ENCODE data around the gene PPIL1.
"Not testable (repeated sequence)": the region's sequence is repeated elsewhere in the genome, so short reads cannot be mapped to it uniquely, and the experiment has no call there.

Gene PPIL1

DNA sequence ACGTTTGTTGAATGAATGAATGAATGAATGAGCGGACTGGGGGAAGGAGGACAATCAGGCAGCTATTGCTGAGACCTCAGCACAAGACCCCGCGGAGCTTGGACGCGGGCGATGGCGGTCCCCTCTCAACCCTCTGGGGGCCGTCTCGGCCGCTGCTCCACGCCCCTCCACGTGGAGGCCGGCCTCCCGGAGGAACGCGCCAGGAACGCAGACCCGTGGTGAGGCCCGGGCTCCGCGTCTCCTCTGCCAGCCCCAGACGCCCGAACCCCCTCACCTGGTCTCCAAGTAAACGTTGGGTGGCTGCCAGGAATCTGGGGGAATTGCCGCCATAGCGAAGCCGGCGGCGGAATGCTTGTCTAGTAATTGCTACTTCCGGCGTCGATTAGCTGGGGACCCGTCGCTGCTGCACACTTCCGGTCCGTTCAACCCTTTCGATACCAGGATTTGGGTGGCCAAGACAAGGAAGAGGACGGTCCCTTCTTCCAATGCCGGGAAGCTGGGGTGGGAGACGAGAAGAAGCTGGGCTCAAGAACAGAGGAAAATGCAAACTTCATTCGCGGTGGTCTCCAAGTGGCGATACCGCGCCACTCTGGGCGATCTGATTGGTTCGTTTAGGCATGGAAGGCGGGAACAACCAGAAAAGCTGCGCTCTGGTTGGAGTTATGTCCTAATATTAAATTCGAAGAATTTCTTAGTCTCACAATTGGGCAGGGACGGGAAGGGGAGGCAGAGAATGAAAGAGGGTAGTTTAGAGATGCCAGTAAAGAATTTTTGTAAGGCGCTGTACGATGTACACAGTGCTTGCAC lies at the start of gene PPIL1:
Gene PPIL1, minus strand, starts transcription at position 361 of the 807 bp plus-strand sequence. Its CDS starts 31 bp downstream, at position 330.
- DNase-seq = peak; percentile 89

DNA sequence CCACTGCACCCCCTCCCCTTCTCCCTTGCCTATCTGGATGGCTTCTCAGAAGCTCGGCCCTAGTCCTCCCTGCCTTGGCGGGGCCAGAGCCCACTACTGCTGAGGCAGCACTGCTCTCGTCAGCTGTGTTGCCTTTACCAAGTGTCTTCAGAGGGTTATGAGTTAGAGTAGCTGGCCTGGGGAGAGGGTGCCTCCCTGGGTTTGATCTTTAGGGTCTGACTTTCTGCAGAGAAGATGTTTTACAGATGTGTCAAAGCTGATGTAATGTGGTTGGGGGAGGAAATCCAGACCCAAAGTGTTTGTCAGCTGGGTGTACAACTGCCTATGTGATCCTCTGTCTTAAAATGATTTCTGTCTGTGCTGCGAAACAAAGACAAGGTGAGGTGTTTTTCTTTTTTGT lies 49.5 kb upstream of the PPIL1 start:
- DNase-seq = no peak

DNA sequence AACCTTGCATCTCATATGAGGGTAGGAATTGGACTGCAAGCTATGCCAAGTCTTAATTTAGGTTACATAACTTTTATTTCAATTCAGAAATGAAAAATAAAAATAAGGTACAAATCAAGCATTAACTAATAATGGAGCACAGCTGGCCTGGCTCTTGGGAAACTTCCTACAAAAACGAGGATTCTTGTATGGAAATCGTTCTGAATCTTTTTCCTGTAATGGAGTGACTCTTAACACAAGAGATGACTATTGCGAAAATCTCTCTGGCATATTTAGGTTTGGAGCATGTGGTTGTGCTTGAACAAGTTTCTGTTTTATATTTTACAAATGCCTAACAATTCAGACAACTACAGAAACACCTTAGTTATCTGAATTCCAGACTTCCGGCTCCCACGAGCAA lies 45.9 kb upstream of the PPIL1 start:
- no peak for DNase-seq

DNA sequence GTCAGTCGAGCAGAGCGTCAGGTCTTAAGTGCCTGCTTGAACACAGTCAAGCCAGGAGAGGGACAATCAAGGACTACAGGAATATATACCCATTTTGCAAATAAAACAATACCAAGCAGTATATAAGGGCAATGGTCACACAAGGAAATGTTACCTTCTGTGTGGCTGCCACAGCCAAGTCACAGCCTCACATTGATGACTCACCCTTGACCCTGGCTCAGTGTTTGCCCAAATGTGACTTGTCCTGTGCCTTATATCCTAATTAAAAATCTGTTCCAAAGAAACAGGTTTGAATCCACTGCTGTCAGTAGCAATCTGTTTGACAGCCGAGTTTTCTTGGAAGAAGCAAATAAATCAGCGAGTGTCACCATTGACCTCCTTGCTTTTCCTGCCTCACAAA lies 45.4 kb upstream of the PPIL1 start:
- DNase-seq = no peak

GRCh38 chr6:36917541-36918193 lies 43.1 kb upstream of the PPIL1 start:
- DNase-seq = no peak

DNA sequence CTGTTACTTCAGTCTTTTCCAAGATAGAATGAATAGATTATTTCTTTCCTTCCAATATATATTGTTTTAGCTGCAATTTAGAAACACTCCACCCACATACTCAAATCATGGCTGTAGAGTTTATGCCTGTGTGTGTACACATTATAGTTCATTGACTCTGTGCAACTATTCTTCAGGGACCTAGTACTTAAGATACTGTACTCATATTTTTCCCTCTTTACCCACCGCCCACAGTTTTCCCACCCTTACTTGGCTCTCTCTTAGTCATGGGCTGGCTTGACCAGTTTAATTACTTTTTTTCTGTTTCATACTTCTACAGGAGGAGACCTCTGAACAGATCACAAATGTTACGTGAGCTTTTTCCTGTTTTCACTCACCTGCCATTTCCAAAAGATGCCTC lies 41.5 kb upstream of the PPIL1 start:
- DNase-seq = no peak

- no peak for DNase-seq
Measured at GRCh38 chr6:36915599-36915998, 41.0 kb upstream of the PPIL1 start.

DNA sequence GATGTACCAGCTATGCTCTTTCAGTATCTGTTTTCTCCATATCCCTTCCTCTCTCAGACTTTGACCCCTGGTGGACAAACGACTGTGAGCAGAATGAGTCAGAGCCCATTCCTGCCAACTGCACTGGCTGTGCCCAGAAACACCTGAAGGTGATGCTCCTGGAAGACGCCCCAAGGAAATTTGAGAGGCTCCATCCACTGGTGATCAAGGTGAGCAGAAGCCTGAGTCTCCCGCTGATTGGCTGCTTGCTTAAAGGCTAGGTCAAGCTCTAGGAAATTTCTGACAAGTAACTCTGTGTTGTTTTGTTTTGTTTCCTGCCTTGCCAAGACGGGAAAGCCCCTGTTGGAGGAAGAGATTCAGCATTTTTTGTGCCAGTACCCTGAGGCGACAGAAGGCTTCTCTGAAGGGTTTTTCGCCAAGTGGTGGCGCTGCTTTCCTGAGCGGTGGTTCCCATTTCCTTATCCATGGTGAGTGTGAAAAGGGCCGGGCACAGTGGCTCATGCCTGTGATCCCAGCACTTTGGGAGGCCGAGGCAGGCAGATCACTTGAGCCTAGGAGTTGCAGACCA lies 39.7 kb upstream of the PPIL1 start:
- DNase-seq = no peak

DNA sequence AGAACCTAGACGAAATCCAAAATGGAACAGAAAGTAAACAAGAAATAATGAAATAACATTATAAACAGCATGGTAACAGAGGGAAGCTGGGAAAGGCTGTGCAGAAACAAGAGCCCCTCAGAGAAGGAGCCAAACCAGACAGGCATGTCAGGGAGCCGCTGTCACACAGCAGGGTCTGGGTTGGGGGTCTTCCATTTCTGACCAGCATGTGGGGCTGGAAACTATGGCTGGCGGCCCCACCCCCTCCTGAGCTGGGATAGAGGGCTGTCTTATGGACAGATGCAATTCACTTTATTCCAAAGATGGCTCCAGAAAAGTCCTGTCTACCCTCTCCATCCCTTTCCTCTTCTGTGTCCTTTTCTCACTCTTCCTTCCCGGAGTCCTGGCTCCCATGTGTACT lies 38.5 kb upstream of the PPIL1 start:
- DNase-seq = no peak

GRCh38 chr6:36912586-36912985 lies 38.0 kb upstream of the PPIL1 start:
- DNase-seq = no peak

DNA sequence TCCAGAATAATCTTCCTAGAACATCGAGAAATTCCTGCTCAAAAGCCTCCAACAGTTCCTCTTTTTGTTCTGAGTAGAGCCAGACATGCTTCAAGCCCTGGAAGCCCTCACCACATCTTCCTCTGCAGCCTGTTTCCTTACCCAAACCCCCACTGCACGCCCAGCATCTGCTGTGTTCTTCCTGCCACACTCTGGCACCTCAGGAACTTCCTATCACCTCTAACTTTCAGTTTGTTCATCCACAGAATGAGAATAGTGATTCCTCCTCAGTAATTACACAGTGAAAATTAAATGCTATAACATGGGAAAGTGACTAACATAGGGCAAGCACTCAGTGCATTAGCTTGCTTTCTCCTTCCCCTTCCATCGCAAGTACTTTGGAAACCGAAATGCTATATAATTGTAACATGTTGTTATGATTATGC lies 37.4 kb upstream of the PPIL1 start:
- no peak for DNase-seq

DNA sequence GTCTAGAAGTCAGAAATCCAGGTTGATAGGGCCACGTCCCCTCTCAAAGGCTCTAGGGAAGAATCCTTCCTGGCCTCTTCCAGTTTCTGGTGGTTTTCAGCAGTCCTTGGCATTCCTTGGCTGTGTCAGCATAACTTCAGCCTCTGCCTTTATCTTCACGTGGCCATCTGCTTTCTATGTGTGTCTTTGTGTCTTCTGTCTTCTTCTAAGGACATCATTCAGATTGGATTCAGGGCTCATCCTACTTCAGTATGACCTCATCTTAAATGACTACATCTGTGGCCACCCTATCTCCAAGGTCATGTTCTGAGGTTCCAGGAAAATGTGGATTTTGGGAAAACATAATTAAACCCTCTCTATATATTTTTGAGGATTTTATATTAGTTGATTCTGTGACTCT lies 34.1 kb upstream of the PPIL1 start:
- no peak for DNase-seq

- DNase-seq = no peak
Measured at GRCh38 chr6:36907781-36908180, 33.2 kb upstream of the PPIL1 start.

GRCh38 chr6:36906539-36907325 lies 32.1 kb upstream of the PPIL1 start:
- peak; percentile 57 for DNase-seq

DNA sequence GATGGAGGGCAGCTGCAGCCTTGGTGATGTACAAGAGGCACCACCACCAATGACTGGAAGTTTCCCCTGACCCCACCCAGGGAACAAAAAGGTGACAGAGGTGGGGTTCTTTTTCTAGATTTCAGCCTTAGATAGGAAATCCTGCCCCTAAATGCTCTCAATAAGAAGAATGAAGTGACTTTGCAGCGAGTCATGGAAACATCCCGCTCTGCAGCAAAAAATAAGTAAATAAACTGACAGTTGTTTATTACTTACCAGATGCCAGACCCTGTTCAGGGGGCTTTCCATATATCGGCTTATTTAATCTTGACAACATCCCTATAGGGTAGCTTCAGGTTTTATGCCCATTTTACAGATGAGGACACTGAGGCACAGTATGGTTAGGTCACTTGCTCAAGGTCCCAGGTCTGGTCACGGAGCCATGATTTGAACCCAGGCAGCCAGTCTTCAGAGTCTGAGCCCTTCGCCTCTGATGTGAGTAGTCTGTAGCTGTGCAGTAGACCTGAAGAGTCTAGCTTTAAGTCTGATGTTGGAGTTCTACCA lies 30.3 kb upstream of the PPIL1 start:
- DNase-seq = no peak

GRCh38 chr6:36904114-36904513 lies 29.5 kb upstream of the PPIL1 start:
- no peak for DNase-seq

DNA sequence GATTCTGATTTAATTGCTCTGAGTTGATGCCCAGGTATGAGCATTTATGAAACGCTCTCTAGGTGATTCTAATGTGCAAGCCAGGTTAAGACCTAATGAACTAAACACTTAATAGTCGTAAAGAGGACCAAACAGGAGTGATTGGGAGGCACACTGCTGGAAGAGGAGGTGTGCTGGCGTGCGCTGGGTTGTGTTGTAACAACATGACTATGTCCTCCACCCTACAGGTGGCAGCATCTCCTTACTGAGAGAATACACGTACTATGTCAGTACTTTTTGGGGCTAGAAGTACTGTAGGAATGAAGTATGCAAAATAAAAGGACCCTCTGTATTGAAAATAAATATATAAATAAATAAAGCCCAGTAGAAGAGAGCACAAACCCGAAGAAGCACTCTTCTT lies 23.0 kb upstream of the PPIL1 start:
- DNase-seq = no peak

GRCh38 chr6:36893976-36894932 lies 19.7 kb upstream of the PPIL1 start:
- DNase-seq = no peak

- DNase-seq = not testable (repeated sequence)
Measured at GRCh38 chr6:36891153-36891552, 16.6 kb upstream of the PPIL1 start.

- DNase-seq = no peak
Measured at GRCh38 chr6:36890112-36890663, 15.6 kb upstream of the PPIL1 start.

DNA sequence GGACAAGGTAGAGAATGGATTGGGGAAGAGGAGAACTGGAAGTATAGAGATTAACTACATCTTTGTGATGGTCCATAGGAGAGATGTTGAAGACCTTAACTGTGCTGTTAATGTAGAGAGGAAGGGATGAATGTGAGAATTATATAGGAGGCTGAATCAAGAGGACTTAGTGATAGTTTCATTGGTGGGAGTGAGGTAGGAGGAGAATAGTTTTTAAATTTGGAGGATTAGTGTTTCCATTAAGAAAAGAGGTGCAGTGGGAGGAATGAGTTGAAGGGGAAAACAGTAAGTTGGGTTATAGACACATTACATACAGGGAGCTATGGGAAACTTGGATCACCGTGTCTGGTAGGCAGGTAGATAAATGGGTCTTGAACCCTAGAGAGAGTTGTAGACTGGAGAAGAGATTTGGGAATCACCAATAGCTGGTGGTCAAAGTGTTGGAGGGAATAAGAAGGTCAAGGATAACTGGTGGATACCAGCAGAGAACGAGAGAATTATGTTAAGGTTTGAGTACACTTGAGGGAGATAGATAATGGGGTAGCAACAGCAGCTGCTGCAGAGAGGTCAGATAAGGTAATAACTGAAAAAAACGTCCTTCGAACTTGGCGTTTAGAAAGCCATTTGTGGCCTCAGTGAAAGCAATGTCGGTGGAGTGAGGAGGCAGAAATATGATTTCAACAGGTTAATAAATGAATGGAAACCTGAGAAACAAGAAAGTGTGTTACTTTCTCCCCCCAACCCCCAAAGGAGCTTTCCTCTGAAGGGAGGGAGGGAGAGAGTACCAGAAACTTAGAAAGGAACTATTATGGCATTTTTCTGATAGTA lies 14.3 kb upstream of the PPIL1 start:
- DNase-seq = peak; percentile 44
